Omental fat pad (tissue), 4 donors: ENCODE data around the gene TLE5. TPM values are rescaled to one million over a fixed set of nuclear protein-coding genes. Genes with fewer than 3 reads are reported as not detected.

ENCODE experiments used
- ATAC-seq: fragments of 150-250 bp; one replicate; pipeline ENCODE4 v1.9.1; 2016; ENCODE audit warnings: mild to moderate bottlenecking, moderate library complexity; ENCODE audit not compliant: low FRiP score
- DNase-seq: peaks from one replicate; pipeline ENCODE4 v3.0.0-alpha.2; 2019; ENCODE audit warnings: low spot score
- total RNA-seq, 4 donors: library from RNA; depleted of rRNA; stranded (reverse); fragments of >200 nt; gene quantifications; one replicate each; pipeline ENCODE4 v1.1.0, GENCODE V29; 2016
- TF ChIP-seq, protein P1 (sequence below), 3 donors: fragments of 450-650 bp; IDR thresholded peaks; one replicate each; pipeline ENCODE4 v1.5.1; 2016 to 2017; ENCODE audit warnings: antibody characterized with exemption in 3 of 3, mild to moderate bottlenecking in 3 of 3, moderate library complexity in 2 of 3

The TLE5 gene
- total RNA-seq, 4 donors from 2014 or later, result 226 to 340 (median 261) TPM

DNA sequence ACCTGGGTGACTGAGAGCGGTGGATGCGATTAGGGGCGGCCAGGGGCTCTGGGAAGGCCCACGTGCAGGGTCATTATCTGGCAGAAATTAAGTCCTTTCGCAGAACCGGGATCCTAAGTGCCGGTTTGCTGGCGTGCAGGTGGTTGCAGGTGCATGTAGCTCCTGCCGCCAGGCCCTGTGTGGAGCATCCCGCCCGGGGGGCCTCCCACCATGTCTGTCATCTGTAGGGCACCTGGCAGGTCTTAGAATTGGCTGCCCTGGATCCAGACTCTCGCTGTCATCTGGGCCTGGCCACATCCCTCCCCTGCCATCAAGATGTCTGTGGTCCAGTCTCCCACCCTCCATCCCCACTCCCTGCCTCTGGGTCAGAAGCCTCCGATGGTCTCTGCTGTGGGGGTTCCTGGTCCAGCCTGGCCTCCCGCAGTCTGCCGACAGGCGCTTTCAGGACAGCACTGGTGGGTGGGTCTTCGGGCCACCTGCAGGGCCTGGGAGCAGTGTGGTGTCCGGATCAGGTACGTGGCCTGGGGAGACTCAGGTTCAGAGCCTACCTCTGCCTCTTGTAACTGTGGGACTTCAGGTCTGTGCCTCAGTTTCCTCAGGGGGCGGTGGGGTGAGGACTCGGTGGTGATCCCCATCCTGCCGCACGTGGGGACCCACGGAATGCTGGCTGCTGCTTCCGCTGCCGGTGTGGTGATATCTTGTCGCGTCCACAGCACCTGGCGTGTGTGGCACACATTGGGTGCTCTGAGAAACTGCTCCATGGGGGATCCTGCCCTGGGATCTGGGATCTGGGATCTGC lies 37.3 kb upstream of the TLE5 start:
- TF ChIP-seq, protein P1, sequence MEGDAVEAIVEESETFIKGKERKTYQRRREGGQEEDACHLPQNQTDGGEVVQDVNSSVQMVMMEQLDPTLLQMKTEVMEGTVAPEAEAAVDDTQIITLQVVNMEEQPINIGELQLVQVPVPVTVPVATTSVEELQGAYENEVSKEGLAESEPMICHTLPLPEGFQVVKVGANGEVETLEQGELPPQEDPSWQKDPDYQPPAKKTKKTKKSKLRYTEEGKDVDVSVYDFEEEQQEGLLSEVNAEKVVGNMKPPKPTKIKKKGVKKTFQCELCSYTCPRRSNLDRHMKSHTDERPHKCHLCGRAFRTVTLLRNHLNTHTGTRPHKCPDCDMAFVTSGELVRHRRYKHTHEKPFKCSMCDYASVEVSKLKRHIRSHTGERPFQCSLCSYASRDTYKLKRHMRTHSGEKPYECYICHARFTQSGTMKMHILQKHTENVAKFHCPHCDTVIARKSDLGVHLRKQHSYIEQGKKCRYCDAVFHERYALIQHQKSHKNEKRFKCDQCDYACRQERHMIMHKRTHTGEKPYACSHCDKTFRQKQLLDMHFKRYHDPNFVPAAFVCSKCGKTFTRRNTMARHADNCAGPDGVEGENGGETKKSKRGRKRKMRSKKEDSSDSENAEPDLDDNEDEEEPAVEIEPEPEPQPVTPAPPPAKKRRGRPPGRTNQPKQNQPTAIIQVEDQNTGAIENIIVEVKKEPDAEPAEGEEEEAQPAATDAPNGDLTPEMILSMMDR (IDR thresholded peaks at IDR 0.05), result no peak
- DNase-seq, result no peak
- no peak for ATAC-seq

DNA sequence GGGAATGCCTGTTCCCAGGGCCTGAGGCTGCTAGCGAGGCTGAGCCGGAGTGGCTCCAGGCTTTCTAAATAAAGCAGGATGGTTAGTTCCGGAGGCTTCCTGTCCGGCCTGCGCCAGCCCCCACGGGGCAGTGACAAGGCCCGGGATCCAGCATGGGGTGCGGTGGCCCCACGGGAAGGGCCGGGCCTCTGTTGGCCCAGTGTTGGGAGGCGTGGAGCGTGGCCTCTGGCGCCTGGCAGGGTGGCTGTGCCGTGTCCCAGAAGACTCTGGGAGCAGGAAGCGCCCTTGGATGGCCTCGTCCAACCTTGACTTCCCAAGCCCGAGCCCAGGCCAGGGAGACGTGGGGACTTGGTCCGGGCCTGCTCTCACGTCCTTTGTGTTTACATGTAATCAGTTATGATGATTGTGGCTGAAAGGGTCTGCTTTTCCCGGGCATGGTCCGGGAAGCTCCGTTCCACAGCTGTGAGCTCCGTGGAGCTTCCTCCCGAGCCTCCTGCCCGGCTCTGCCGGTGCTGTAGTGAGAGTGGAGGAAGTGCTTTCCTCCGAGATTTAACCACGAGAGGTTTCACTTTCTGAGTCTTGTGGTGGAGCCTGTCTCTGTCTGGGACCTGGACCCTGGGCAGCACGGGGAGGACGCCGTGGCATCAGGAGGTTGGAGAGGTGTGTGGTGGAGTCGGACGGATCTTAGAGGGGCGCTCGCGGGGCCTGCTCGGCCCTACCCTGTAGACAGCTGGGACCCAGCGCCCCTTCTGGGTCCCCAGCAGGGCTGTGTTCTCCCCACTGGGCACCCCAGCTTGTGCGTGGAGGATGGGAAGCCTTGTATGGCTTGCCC lies 36.4 kb upstream of the TLE5 start:
- no peak for DNase-seq
- TF ChIP-seq, protein P1 (IDR thresholded peaks at IDR 0.05), result no peak
- ATAC-seq, result no peak

DNA sequence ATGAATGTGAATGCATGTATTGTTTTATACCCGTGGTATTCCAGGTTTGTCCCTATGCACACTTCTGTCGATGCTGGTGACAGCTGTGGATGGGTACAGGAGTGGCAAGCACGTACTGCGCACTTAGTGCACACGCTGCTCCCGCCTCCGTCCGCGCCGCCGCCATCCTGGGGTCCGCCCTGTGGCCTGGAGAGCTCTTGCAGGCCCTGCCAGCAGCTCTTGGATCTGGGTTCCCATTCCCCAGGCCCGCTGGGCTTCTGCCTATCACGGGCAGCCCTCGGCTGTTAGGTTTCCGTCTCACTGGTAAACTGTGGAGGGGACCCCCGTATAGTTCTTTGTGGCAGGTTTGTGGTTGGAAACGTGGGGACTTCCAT lies 35.8 kb upstream of the TLE5 start:
- ATAC-seq (no peak), DNase-seq (no peak)
- TF ChIP-seq, protein P1 (IDR thresholded peaks at IDR 0.05), result no peak

DNA sequence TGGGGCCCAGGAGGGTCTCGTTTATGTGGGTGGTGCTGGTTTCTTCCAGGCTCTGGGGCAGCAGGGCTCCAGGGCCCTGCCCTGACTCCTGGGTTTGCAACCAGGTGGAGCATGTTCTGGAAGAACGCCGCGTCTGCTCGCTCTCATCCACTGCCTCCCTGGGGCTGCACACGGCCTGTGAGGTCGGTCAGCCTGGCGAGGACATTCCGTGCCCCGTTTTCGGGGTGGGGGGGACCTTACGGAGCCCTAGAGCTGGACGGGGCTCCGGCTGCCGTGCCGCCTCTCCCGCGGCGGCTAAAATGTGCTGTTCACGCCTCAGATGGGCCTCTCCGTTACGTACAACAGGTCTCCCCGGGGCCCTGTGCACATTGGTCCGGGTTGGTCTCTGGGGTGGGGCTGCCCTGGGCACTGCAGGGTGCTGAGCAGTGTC lies 35.2 kb upstream of the TLE5 start:
- no peak for ATAC-seq
- DNase-seq, result no peak

DNA sequence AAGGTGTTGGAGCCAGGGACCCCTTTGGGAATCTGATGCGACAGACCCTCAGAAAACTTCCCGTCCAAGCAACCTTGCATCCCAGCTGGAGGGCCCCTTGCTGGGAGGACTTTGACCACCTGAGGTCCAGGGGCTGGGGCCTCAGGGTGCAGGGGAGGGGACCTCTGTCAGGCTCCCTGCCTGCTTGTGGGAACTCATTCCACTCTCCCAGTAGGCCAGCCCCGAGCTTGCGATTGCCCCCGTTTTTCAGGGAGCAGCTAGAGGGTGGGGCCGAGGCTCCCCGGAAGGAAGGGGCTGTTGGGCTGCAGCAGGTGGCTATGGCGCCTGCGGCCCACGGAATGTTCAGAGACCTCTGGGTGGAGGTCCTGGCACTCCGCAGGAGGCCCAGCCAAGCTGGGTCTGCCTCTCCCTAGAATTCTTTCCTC lies 34.6 kb upstream of the TLE5 start:
- TF ChIP-seq, protein P1 (IDR thresholded peaks at IDR 0.05), result no peak
- DNase-seq, result no peak
- no peak for ATAC-seq

More for the DNA sequence above, 35.2 kb upstream of the TLE5 start:
- TF ChIP-seq, protein P1 (IDR thresholded peaks at IDR 0.05), result no peak

DNA sequence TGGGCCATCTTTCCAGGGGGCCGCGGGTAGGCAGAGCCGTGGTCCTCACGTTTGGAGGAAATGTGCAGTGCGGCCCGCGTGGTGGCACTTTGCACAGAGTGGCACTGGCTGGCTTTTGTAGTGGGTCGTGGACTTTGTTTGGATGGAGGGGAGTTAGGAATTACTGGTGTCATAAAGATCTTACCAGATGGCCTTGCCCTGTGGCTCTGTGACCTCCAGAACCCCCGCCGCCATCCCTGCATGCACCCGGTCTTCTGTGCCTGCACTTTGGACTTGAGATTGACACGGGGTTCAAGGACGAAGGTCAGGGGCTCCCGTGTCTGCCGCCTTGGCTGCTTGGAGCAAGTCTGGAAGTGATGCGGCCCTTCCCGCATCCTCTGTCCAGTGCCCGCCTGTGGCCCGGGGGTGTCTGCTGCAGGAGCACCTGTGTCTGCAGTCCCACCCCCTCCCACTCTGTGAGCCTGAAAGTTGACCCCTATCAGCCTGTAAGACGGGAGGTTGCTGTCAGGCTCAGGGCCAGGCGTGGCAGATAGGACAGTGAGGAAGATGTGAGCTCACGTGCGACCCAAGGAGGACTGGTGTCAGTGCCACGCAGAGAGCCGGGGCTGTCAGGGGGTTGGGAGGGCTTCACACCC lies 34.1 kb upstream of the TLE5 start:
- TF ChIP-seq, protein P1 (IDR thresholded peaks at IDR 0.05), result no peak
- no peak for DNase-seq
- ATAC-seq, result no peak
